PFSK-1 (cell line): ENCODE data around the gene CNTLN.

Source experiments
- SIN3A ChIP-seq: IDR thresholded peaks from 2 replicates; pipeline ENCODE4 v1.6.1; 2012; ENCODE audit warnings: mild to moderate bottlenecking, low read length, moderate library complexity, borderline replicate concordance; ENCODE audit not compliant: insufficient read depth
- TAF1 ChIP-seq: IDR thresholded peaks from 2 replicates; pipeline ENCODE4 v1.6.1; 2012; ENCODE audit warnings: low read length, control low read depth, borderline replicate concordance; ENCODE audit not compliant: insufficient read depth

DNA sequence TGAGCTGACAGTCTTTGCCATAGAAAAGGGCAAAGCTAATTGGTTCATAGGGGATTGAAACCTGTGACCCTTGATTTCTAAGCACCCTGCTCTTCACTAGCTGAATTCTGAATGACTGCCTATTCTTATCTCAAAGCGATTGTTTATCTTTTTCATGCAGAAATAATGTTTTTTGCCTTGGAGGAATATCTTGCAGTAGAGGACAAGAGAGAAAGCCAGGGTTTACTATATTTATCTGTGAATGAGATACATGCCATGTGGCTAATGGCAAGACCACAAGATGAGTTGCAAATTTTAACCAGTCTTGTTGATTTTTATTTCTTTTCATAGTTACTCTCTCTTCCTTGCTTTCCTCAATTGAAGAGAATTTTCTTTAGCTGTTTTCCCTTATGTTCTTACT lies 185.0 kb downstream of the CNTLN start:
- TF ChIP-seq TAF1: no peak
- no peak for TF ChIP-seq SIN3A
